Stomach (tissue), 9 donors: ENCODE data around the gene VGLL4. TPM values are rescaled to one million over a fixed set of nuclear protein-coding genes. Genes with fewer than 3 reads are reported as not detected.

Experiments used
- DNase-seq, 2 donors: peaks; one replicate each; pipeline versions ENCODE4 v3.0.0 to v3.0.0-alpha.2; 2013 to 2019
- H3K27ac ChIP-seq, 5 donors: fragments of 200-600 bp in 4 of 5; sonication (generic) in 4 of 5; one replicate each; pipeline ENCODE4 v1.5.1; 2013 to 2019; ENCODE audit warnings: mild to moderate bottlenecking in 1 of 5, moderate library complexity in 1 of 5
- H3K27me3 ChIP-seq, 3 donors: fragments of 200-600 bp; sonication (generic); one replicate each; pipeline ENCODE4 v1.5.1; 2017 to 2019; ENCODE audit warnings: mixed run types in 1 of 3
- H3K36me3 ChIP-seq, 4 donors: fragments of 200-600 bp; sonication (generic); 1 replicate in 3 of 4; 2 replicates in 1 of 4; pipeline ENCODE4 v1.5.1; 2016 to 2019
- H3K4me1 ChIP-seq, 4 donors: fragments of 200-600 bp; sonication (generic); one replicate each; pipeline ENCODE4 v1.5.1; 2016 to 2019
- H3K4me3 ChIP-seq, 4 donors: fragments of 200-600 bp; sonication (generic) in 3 of 4; one replicate each; pipeline ENCODE4 v1.5.1; 2016 to 2019; ENCODE audit warnings: mild to moderate bottlenecking in 1 of 4
- H3K9me3 ChIP-seq, 4 donors: fragments of 200-600 bp; sonication (generic); one replicate each; pipeline ENCODE4 v1.5.1; 2016 to 2019
- EP300 ChIP-seq: sonication (generic); formaldehyde crosslinking; IDR thresholded peaks from one replicate; pipeline ENCODE4 v1.6.1; 2017; ENCODE audit warnings: antibody characterized with exemption
- POLR2A ChIP-seq, 4 donors: fragments of 450-650 bp; IDR thresholded peaks; one replicate each; pipeline ENCODE4 v1.6.1; 2016; ENCODE audit warnings: antibody characterized with exemption in 4 of 4, control low read depth in 2 of 4, mild to moderate bottlenecking in 1 of 4, moderate library complexity in 1 of 4
- POLR2AphosphoS5 ChIP-seq, 3 donors: sonication (generic); formaldehyde crosslinking; IDR thresholded peaks; one replicate each; pipeline ENCODE4 v1.6.1; 2016; ENCODE audit warnings: antibody characterized with exemption in 3 of 3
- WGBS, 5 donors: extraction: QIAGEN DNeasy Blood & Tissue Kit in 3 of 5; methylation state at CpG; one replicate each; pipeline versions ENCODE4 v1.1.5 to v1.1.7; 2013 to 2018; 5-methylcytosine and 5-hydroxymethylcytosine counted together
- intact Hi-C: fragments of 100-400 bp; cut with DNase I; formaldehyde crosslinking; loops from one replicate; pipeline ENCODE4 v1.15.1; 2023; ENCODE audit warnings: low total_unique reads
- polyA plus RNA-seq, 3 donors: library from polyadenylated mRNA; stranded (reverse); fragments of 200-250 nt; gene quantifications; one replicate each; pipeline ENCODE4 v1.2.3, GENCODE V29; 2013
- total RNA-seq, 5 donors: library from RNA; depleted of rRNA; stranded (reverse); fragments of >200 nt; gene quantifications; one replicate each; pipeline versions ENCODE4 v1.1.0 to v1.2.3, GENCODE V29; 2014 to 2016
- TF ChIP-seq, protein P1 (sequence below), 7 experiments: fragments of 450-650 bp in 4 of 7; fragments of 200-600 bp in 3 of 7; sonication (generic) in 3 of 7; IDR thresholded peaks; one replicate each; pipeline ENCODE4 v1.5.1; 2016 to 2019; ENCODE audit warnings: antibody characterized with exemption in 7 of 7, control low read depth in 2 of 7, mild to moderate bottlenecking in 1 of 7
- donor health status: healthy with polysubstance abuse.
- donor health status: Bipolar disorder and iron deficiency.
- donor health status: healthy.

VGLL4 gene
- total and polyA plus RNA-seq, 8 donors: 15.2 to 147 (median 43.3) TPM

GRCh38 chr3:11523572-11524101, 120.1 kb downstream of the VGLL4 start:
- intact Hi-C loops: no loop called here
- no peak overlapping the region for H3K4me3 ChIP-seq
- peaks cover 0 to 13% (median 0%) of the 10 kb centered on the region in 4 donors for H3K4me1 ChIP-seq
- TF ChIP-seq EP300 (no peak), POLR2AphosphoS5 (IDR thresholded peaks at IDR 0.05) (no peak), POLR2A (IDR thresholded peaks at IDR 0.05) (no peak)
- TF ChIP-seq, protein P1, sequence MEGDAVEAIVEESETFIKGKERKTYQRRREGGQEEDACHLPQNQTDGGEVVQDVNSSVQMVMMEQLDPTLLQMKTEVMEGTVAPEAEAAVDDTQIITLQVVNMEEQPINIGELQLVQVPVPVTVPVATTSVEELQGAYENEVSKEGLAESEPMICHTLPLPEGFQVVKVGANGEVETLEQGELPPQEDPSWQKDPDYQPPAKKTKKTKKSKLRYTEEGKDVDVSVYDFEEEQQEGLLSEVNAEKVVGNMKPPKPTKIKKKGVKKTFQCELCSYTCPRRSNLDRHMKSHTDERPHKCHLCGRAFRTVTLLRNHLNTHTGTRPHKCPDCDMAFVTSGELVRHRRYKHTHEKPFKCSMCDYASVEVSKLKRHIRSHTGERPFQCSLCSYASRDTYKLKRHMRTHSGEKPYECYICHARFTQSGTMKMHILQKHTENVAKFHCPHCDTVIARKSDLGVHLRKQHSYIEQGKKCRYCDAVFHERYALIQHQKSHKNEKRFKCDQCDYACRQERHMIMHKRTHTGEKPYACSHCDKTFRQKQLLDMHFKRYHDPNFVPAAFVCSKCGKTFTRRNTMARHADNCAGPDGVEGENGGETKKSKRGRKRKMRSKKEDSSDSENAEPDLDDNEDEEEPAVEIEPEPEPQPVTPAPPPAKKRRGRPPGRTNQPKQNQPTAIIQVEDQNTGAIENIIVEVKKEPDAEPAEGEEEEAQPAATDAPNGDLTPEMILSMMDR (IDR thresholded peaks at IDR 0.05): no peak
- H3K36me3 ChIP-seq: no peaks in the 10 kb centered on the region
- no peaks in the 10 kb centered on the region for H3K27me3 ChIP-seq
- peak in 1 of 2 donors; percentile 28 for DNase-seq
- peak overlapping the region in 3 of 5 donors; percentile 34 to 46 (median 40) for H3K27ac ChIP-seq
- H3K9me3 ChIP-seq: no peaks in the 10 kb centered on the region
- WGBS, 5 donors: 73 to 88% (median 82%) methylated on average over 7 of the region's 7 CpGs

GRCh38 chr3:11522953-11523571, 120.7 kb downstream of the VGLL4 start:
- DNase-seq: no peak
- Histone ChIP-seq H3K27me3 (no peaks in the 10 kb centered on the region), H3K9me3 (no peaks in the 10 kb centered on the region), H3K27ac (peak overlapping the region in 2 of 5 donors; percentile 34 to 40), H3K4me1 (peaks cover 0 to 19% (median 0%) of the 10 kb centered on the region in 4 donors), H3K4me3 (no peak overlapping the region), H3K36me3 (no peaks in the 10 kb centered on the region)
- WGBS, 5 donors: 83 to 86% (median 85%) methylated on average over 8 of the region's 8 CpGs
- no peak for TF ChIP-seq POLR2AphosphoS5 (IDR thresholded peaks at IDR 0.05)
- no peak for TF ChIP-seq EP300
- TF ChIP-seq POLR2A (IDR thresholded peaks at IDR 0.05): no peak
- TF ChIP-seq, protein P1 (IDR thresholded peaks at IDR 0.05): no peak
- intact Hi-C loops: no loop called here

DNA sequence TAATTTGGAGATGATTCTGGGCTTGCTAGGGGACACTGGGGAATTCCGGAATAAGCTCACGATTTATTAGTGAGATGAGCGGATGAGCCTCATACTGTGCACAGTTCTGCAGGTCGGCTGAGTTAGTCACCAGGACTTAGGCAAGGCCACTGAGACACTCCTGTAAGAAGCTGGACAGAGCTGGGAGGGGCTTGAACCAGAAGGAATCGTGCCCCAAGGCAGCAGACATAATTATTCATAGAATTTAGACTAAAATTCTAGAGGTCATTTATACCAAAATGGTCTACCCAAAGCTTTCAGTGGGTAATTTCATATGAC, 121.4 kb downstream of the VGLL4 start:
- no peak overlapping the region for H3K27ac ChIP-seq
- H3K4me1 ChIP-seq: peaks cover 0 to 20% (median 0%) of the 10 kb centered on the region in 4 donors
- H3K4me3 ChIP-seq: no peak overlapping the region
- TF ChIP-seq POLR2A (IDR thresholded peaks at IDR 0.05) (no peak), EP300 (no peak), POLR2AphosphoS5 (IDR thresholded peaks at IDR 0.05) (no peak)
- TF ChIP-seq, protein P1 (IDR thresholded peaks at IDR 0.05): no peak
- H3K36me3 ChIP-seq: no peaks in the 10 kb centered on the region
- H3K27me3 ChIP-seq: no peaks in the 10 kb centered on the region
- no peaks in the 10 kb centered on the region for H3K9me3 ChIP-seq
- DNase-seq: no peak
- 89 to 96% (median 93%) methylated on average over 5 of the region's 5 CpGs for WGBS, 5 donors
- intact Hi-C loops: no loop called here

- Histone ChIP-seq H3K36me3 (no peaks in the 10 kb centered on the region), H3K4me1 (peaks cover 0 to 20% (median 0%) of the 10 kb centered on the region in 4 donors), H3K27me3 (no peaks in the 10 kb centered on the region), H3K4me3 (no peak overlapping the region), H3K9me3 (no peaks in the 10 kb centered on the region), H3K27ac (no peak overlapping the region)
- TF ChIP-seq POLR2AphosphoS5 (IDR thresholded peaks at IDR 0.05): no peak
- no peak for TF ChIP-seq EP300
- TF ChIP-seq POLR2A (IDR thresholded peaks at IDR 0.05): no peak
- TF ChIP-seq, protein P1 (IDR thresholded peaks at IDR 0.05): no peak
- DNase-seq: no peak
- intact Hi-C loops: no loop called here
- 91 to 99% (median 97%) methylated on average over 8 of the region's 8 CpGs for WGBS, 5 donors
Observed at GRCh38 chr3:11521167-11521566, 122.5 kb downstream of the VGLL4 start.
